GM23338 (cell line): ENCODE results near the gene PGA3. TPM values are rescaled to one million over a fixed set of nuclear protein-coding genes. Genes with fewer than 3 reads are reported as not detected.
A peak's percentile ranks its signal among the peaks of the same experiment; 100 is the strongest.

Experiments
- ATAC-seq: fragments of 200-7000 bp; cut with Tn5 transposase; 3 replicates; pipeline ENCODE4 v1.9.1; 2020
- DNase-seq: peaks from one replicate; pipeline ENCODE4 v3.0.0-alpha.2; 2015; ENCODE audit warnings: low spot score
- H2AFZ ChIP-seq: fragments of 200-600 bp; sonication (generic); 2 replicates; pipeline ENCODE4 v1.8.0; 2016; ENCODE audit warnings: antibody characterized with exemption, mild to moderate bottlenecking, moderate library complexity
- H3F3A ChIP-seq: fragments of 200-600 bp; sonication (generic); replicated peaks from 2 replicates; pipeline ENCODE4 v1.8.0; 2017; ENCODE audit warnings: antibody characterized with exemption, mixed run types, low read depth
- H3K27ac ChIP-seq: fragments of 200-600 bp; sonication (generic); 2 replicates; pipeline ENCODE4 v1.6.1; 2016; ENCODE audit warnings: low read depth
- H3K27me3 ChIP-seq: fragments of 200-600 bp; sonication (generic); 2 replicates; pipeline ENCODE4 v1.8.0; 2016; ENCODE audit warnings: mild to moderate bottlenecking, mixed run types, moderate library complexity; ENCODE audit not compliant: insufficient read depth
- H3K36me3 ChIP-seq: fragments of 200-600 bp; sonication (generic); 2 replicates; pipeline ENCODE4 v1.8.0; 2016; ENCODE audit warnings: mild to moderate bottlenecking; ENCODE audit not compliant: insufficient read depth
- H3K4me1 ChIP-seq: fragments of 200-600 bp; sonication (generic); 2 replicates; pipeline ENCODE4 v1.8.0; 2016; ENCODE audit warnings: mild to moderate bottlenecking, moderate library complexity; ENCODE audit not compliant: insufficient read depth
- H3K4me2 ChIP-seq: fragments of 200-600 bp; sonication (generic); 2 replicates; pipeline ENCODE4 v1.7.1; 2017; ENCODE audit warnings: mixed run types
- H3K4me3 ChIP-seq: fragments of 200-600 bp; sonication (generic); 2 replicates; pipeline ENCODE4 v1.6.1; 2016; ENCODE audit warnings: mixed run types
- H3K79me2 ChIP-seq: fragments of 200-600 bp; sonication (generic); replicated peaks from 2 replicates; pipeline ENCODE4 v1.8.0; 2017; ENCODE audit warnings: mild to moderate bottlenecking; ENCODE audit not compliant: insufficient read depth
- H3K9me2 ChIP-seq: fragments of 200-600 bp; sonication (generic); 2 replicates; pipeline ENCODE4 v1.8.0; 2017; ENCODE audit not compliant: insufficient read depth
- H4K20me1 ChIP-seq: fragments of 200-600 bp; sonication (generic); replicated peaks from 2 replicates; pipeline ENCODE4 v1.8.0; 2017; ENCODE audit warnings: mild to moderate bottlenecking; ENCODE audit not compliant: insufficient read depth
- H3K27ac Mint-ChIP-seq: 2 replicates; pipeline ENCODE4 v1.8.0; 2020; ENCODE audit warnings: inconsistent platforms, mild to moderate bottlenecking, moderate library complexity, mixed read lengths
- H3K27me3 Mint-ChIP-seq: 3 replicates; pipeline ENCODE4 v1.8.0; 2022; ENCODE audit warnings: low read depth, mild to moderate bottlenecking, moderate library complexity, mixed read lengths, inconsistent platforms; ENCODE audit not compliant: insufficient read depth, poor library complexity
- H3K36me3 Mint-ChIP-seq: 3 replicates; pipeline ENCODE4 v1.8.0; 2021; ENCODE audit warnings: low read depth, mild to moderate bottlenecking, inconsistent platforms, moderate library complexity, mixed read lengths
- H3K4me1 Mint-ChIP-seq: 3 replicates; pipeline ENCODE4 v1.8.0; 2020; ENCODE audit warnings: mild to moderate bottlenecking, inconsistent platforms, mixed read lengths
- H3K4me3 Mint-ChIP-seq: 3 replicates; pipeline ENCODE4 v1.8.0; 2021; ENCODE audit warnings: moderate library complexity, mild to moderate bottlenecking, inconsistent platforms, mixed read lengths
- H3K9me3 Mint-ChIP-seq: 3 replicates; pipeline ENCODE4 v1.8.0; 2020; ENCODE audit warnings: moderate library complexity, mild to moderate bottlenecking, inconsistent platforms, mixed read lengths
- CREB1 ChIP-seq: fragments of 250-450 bp; sonication (Bioruptor Pico); IDR thresholded peaks from 2 replicates; pipeline ENCODE4 v1.5.0; 2020; ENCODE audit warnings: low read depth, mild to moderate bottlenecking, moderate library complexity
- ETS1 ChIP-seq: IDR thresholded peaks from 2 replicates; pipeline ENCODE4 v1.6.1; 2016; ENCODE audit warnings: antibody characterized with exemption
- EZH2 ChIP-seq: fragments of 200-600 bp; sonication (generic); IDR thresholded peaks from one replicate; pipeline ENCODE4 v1.8.0; 2017; ENCODE audit warnings: antibody characterized with exemption, mild to moderate bottlenecking, low read depth; ENCODE audit not compliant: unreplicated experiment
- EZH2phosphoT487 ChIP-seq: fragments of 200-600 bp; sonication (generic); IDR thresholded peaks from one replicate; pipeline ENCODE4 v1.8.1; 2018; ENCODE audit warnings: antibody characterized with exemption; ENCODE audit not compliant: unreplicated experiment
- JUNB ChIP-seq: IDR thresholded peaks from one replicate; pipeline ENCODE4 v1.6.1; 2016; ENCODE audit warnings: antibody characterized with exemption; ENCODE audit not compliant: unreplicated experiment
- NANOG ChIP-seq: IDR thresholded peaks from 2 replicates; pipeline ENCODE4 v1.6.1; 2016; ENCODE audit warnings: antibody characterized with exemption, borderline replicate concordance
- POLR2AphosphoS5 ChIP-seq: IDR thresholded peaks from 2 replicates; pipeline ENCODE4 v1.6.1; 2016; ENCODE audit warnings: antibody characterized with exemption, low read depth
- STAT1 ChIP-seq: IDR thresholded peaks from one replicate; pipeline ENCODE4 v1.6.1; 2016; ENCODE audit warnings: antibody characterized with exemption; ENCODE audit not compliant: unreplicated experiment
- ZNF114 ChIP-seq: fragments of 250-450 bp; sonication (Bioruptor Pico); IDR thresholded peaks from 2 replicates; pipeline ENCODE4 v1.5.0; 2020; ENCODE audit warnings: mild to moderate bottlenecking, moderate library complexity
- ZNF331 ChIP-seq: fragments of 250-450 bp; sonication (Bioruptor Pico); IDR thresholded peaks from 2 replicates; pipeline ENCODE4 v1.5.0; 2020; ENCODE audit warnings: low read depth, mild to moderate bottlenecking, moderate library complexity
- ZNF462 ChIP-seq: fragments of 250-450 bp; sonication (Bioruptor Pico); IDR thresholded peaks from 2 replicates; pipeline ENCODE4 v1.5.0; 2020; ENCODE audit warnings: mild to moderate bottlenecking, moderate library complexity
- polyA plus RNA-seq: library from polyadenylated mRNA; unstranded; fragments of >200 nt; fragmentation: Nextera tagmentation; extraction: Ambion mirVana; gene quantifications from 2 replicates; pipeline ENCODE4 v1.2.1, GENCODE V29; 2016
- total RNA-seq: library from RNA; depleted of rRNA; stranded (reverse); fragments of >200 nt; shearing (Covaris generic); gene quantifications from 2 replicates; pipeline ENCODE4 v1.2.3, GENCODE V29; 2014
- TF ChIP-seq, protein P1 (sequence below), 2 experiments: fragments of 200-600 bp in 1 of 2; sonication (generic) in 1 of 2; conservative IDR thresholded peaks; 2 replicates each; pipeline versions ENCODE4 v1.5.1 to v1.6.1; 2016 to 2017; ENCODE audit warnings: antibody characterized with exemption in 2 of 2, low read depth in 2 of 2, mild to moderate bottlenecking in 2 of 2, moderate library complexity in 1 of 2

The PGA3 gene
- total and polyA plus RNA-seq, 2 experiments from 2014 or later, result 0.37 TPM; not detected in 1

- DNase-seq, result no peak
- TF ChIP-seq JUNB (no peak), STAT1 (no peak), ETS1 (no peak), POLR2AphosphoS5 (no peak), EZH2phosphoT487 (no peak), CREB1 (CRISPR knock-in tag) (no peak)
- no peak overlapping the region for H2AFZ ChIP-seq
- no peak overlapping the region for H3K4me3 Mint-ChIP-seq
- H3K27ac Mint-ChIP-seq, result no peak overlapping the region
- no peaks in the 10 kb centered on the region for H3K9me2 ChIP-seq
- H3K9me3 Mint-ChIP-seq, result peaks cover 3% of the 10 kb centered on the region; the same call in 1 of the 3 replicates
- H3K36me3 ChIP-seq, result no peaks in the 10 kb centered on the region
- no peaks in the 10 kb centered on the region for H3K36me3 Mint-ChIP-seq
- H3K27me3 Mint-ChIP-seq, result peaks cover 12% of the 10 kb centered on the region
- no peaks in the 10 kb centered on the region for H3K27me3 ChIP-seq
- H3K79me2 ChIP-seq, result no peaks in the 10 kb centered on the region
- H3K4me1 Mint-ChIP-seq, result peaks cover 2% of the 10 kb centered on the region; the same call in 1 of the 3 replicates
- no peak overlapping the region for H3K4me3 ChIP-seq
- no peak overlapping the region for H3K4me2 ChIP-seq
- H3F3A ChIP-seq, result no peaks in the 10 kb centered on the region
- no peaks in the 10 kb centered on the region for H3K4me1 ChIP-seq
- H3K27ac ChIP-seq, result no peak overlapping the region
- H4K20me1 ChIP-seq, result no peaks in the 10 kb centered on the region
- no peak for ATAC-seq
Observed at GRCh38 chr11:61189933-61190332, 13.4 kb upstream of the PGA3 start.

GRCh38 chr11:61193596-61193995, 9.7 kb upstream of the PGA3 start:
- Histone ChIP-seq H3K4me1 (no peaks in the 10 kb centered on the region), H3K79me2 (no peaks in the 10 kb centered on the region), H2AFZ (peak overlapping the region; percentile 95), H3K4me3 (no peak overlapping the region), H3K27me3 (no peaks in the 10 kb centered on the region), H3K27ac (no peak overlapping the region), H3K4me2 (no peak overlapping the region), H4K20me1 (no peaks in the 10 kb centered on the region), H3K36me3 (no peaks in the 10 kb centered on the region), H3K9me2 (no peaks in the 10 kb centered on the region), H3F3A (no peaks in the 10 kb centered on the region)
- Mint-ChIP-seq H3K27me3 (peaks cover 9% of the 10 kb centered on the region), H3K4me1 (peaks cover 2% of the 10 kb centered on the region; the same call in 1 of the 3 replicates), H3K4me3 (no peak overlapping the region), H3K36me3 (no peaks in the 10 kb centered on the region), H3K27ac (no peak overlapping the region), H3K9me3 (peaks cover 3% of the 10 kb centered on the region; the same call in 1 of the 3 replicates)
- ATAC-seq (peak; percentile 89), DNase-seq (peak; percentile 31)
- TF ChIP-seq STAT1 (no peak), ETS1 (no peak), EZH2 (no peak), ZNF462 (CRISPR knock-in tag) (no peak), NANOG (no peak), JUNB (no peak), POLR2AphosphoS5 (no peak), EZH2phosphoT487 (no peak), ZNF331 (no peak), ZNF114 (CRISPR knock-in tag) (no peak)
- TF ChIP-seq, protein P1, sequence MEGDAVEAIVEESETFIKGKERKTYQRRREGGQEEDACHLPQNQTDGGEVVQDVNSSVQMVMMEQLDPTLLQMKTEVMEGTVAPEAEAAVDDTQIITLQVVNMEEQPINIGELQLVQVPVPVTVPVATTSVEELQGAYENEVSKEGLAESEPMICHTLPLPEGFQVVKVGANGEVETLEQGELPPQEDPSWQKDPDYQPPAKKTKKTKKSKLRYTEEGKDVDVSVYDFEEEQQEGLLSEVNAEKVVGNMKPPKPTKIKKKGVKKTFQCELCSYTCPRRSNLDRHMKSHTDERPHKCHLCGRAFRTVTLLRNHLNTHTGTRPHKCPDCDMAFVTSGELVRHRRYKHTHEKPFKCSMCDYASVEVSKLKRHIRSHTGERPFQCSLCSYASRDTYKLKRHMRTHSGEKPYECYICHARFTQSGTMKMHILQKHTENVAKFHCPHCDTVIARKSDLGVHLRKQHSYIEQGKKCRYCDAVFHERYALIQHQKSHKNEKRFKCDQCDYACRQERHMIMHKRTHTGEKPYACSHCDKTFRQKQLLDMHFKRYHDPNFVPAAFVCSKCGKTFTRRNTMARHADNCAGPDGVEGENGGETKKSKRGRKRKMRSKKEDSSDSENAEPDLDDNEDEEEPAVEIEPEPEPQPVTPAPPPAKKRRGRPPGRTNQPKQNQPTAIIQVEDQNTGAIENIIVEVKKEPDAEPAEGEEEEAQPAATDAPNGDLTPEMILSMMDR (conservative IDR thresholded peaks at IDR 0.05; ENCODE audit: low read depth in 2 of 2), result no peak
